ENCODE results near the gene RGS5. TPM values are rescaled to one million over a fixed set of nuclear protein-coding genes. Genes with fewer than 3 reads are reported as not detected.
A peak's percentile ranks its signal among the peaks of the same experiment; 100 is the strongest.

The RGS5 gene
- total and polyA plus RNA-seq, 7 donors: 2.8 to 285 (median 155) TPM

GRCh38 chr1:163168053-163168452 is 34.7 kb downstream of the RGS5 start:
- no peak for DNase-seq

GRCh38 chr1:163166886-163167555 is 35.7 kb downstream of the RGS5 start:
- Histone ChIP-seq H3K27ac (peak overlapping the region; percentile 51 to 61 (median 58)), H3K36me3 (no peaks in the 10 kb centered on the region), H3K27me3 (no peaks in the 10 kb centered on the region), H3K9me3 (no peaks in the 10 kb centered on the region), H3K4me1 (peaks cover 0 to 77% (median 56%) of the 10 kb centered on the region in 4 donors), H3K4me3 (no peak overlapping the region)
- intact Hi-C loops (cut with DNase I): no loop called here
- 74 to 77% methylated on average over 6 of the region's 6 CpGs for WGBS, 2 donors
- DNase-seq: no peak
- TF ChIP-seq POLR2A (IDR thresholded peaks at IDR 0.05) (no peak), EP300 (IDR thresholded peaks at IDR 0.05) (no peak), POLR2AphosphoS5 (IDR thresholded peaks at IDR 0.05) (no peak)
- TF ChIP-seq, protein P1, sequence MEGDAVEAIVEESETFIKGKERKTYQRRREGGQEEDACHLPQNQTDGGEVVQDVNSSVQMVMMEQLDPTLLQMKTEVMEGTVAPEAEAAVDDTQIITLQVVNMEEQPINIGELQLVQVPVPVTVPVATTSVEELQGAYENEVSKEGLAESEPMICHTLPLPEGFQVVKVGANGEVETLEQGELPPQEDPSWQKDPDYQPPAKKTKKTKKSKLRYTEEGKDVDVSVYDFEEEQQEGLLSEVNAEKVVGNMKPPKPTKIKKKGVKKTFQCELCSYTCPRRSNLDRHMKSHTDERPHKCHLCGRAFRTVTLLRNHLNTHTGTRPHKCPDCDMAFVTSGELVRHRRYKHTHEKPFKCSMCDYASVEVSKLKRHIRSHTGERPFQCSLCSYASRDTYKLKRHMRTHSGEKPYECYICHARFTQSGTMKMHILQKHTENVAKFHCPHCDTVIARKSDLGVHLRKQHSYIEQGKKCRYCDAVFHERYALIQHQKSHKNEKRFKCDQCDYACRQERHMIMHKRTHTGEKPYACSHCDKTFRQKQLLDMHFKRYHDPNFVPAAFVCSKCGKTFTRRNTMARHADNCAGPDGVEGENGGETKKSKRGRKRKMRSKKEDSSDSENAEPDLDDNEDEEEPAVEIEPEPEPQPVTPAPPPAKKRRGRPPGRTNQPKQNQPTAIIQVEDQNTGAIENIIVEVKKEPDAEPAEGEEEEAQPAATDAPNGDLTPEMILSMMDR (IDR thresholded peaks at IDR 0.05): no peak

More at GRCh38 chr1:163168053-163168452, 34.7 kb downstream of the RGS5 start:
- Histone ChIP-seq H3K36me3 (no peaks in the 10 kb centered on the region), H3K9me3 (no peaks in the 10 kb centered on the region), H3K4me3 (no peak overlapping the region), H3K27ac (peak overlapping the region; percentile 51 to 61 (median 58)), H3K27me3 (no peaks in the 10 kb centered on the region), H3K4me1 (peaks cover 0 to 77% (median 57%) of the 10 kb centered on the region in 4 donors)
- intact Hi-C loops (cut with DNase I): no loop called here
- TF ChIP-seq POLR2AphosphoS5 (IDR thresholded peaks at IDR 0.05): peak in 3 of 4 donors; percentile 33 to 51 (median 40)
- TF ChIP-seq POLR2A (IDR thresholded peaks at IDR 0.05): no peak
- WGBS, 2 donors: 70 to 77% methylated on average over 1 of the region's 1 CpG

DNA sequence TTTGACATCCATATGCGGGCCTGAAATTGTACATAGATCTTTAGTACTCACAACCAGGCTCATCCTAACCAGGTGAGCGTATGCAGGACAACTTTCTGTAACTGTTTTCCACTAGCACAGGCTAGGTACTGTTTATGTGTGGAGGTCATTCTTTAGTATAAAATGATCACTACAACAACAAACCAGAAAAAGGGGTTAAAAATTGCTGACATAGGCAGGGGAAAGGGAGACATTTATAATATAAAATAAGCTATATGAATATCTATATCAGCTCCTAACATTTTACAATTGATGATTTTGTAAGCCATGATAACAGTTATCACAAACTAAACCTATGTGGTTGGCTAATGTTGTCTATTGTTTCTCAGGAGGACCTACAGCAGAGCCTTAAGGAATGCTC is 37.6 kb downstream of the RGS5 start:
- H3K4me3 ChIP-seq: no peak overlapping the region
- H3K27me3 ChIP-seq: no peaks in the 10 kb centered on the region
- no peak for DNase-seq
- WGBS, 2 donors: 91 to 92% methylated on average over 2 of the region's 2 CpGs
- no peak for TF ChIP-seq POLR2AphosphoS5 (IDR thresholded peaks at IDR 0.05)
- TF ChIP-seq, protein P1 (IDR thresholded peaks at IDR 0.05): no peak
- no peak for TF ChIP-seq POLR2A (IDR thresholded peaks at IDR 0.05)
- no peak for TF ChIP-seq EP300 (IDR thresholded peaks at IDR 0.05)
- H3K9me3 ChIP-seq: no peaks in the 10 kb centered on the region
- intact Hi-C loops (cut with DNase I): no loop called here
- H3K4me1 ChIP-seq: peaks cover 0 to 61% (median 45%) of the 10 kb centered on the region in 4 donors
- no peaks in the 10 kb centered on the region for H3K36me3 ChIP-seq
- H3K27ac ChIP-seq: peak overlapping the region in 1 of 4 donors; percentile 47

GRCh38 chr1:163163881-163164582 is 38.7 kb downstream of the RGS5 start:
- Histone ChIP-seq H3K27ac (peak overlapping the region; percentile 18 to 47 (median 38)), H3K36me3 (no peaks in the 10 kb centered on the region), H3K27me3 (no peaks in the 10 kb centered on the region), H3K9me3 (no peaks in the 10 kb centered on the region), H3K4me3 (no peak overlapping the region), H3K4me1 (peaks cover 0 to 58% (median 44%) of the 10 kb centered on the region in 4 donors)
- intact Hi-C loops (cut with DNase I): no loop called here
- TF ChIP-seq EP300 (IDR thresholded peaks at IDR 0.05) (no peak), POLR2A (IDR thresholded peaks at IDR 0.05) (no peak), POLR2AphosphoS5 (IDR thresholded peaks at IDR 0.05) (no peak)
- TF ChIP-seq, protein P1 (IDR thresholded peaks at IDR 0.05): no peak
- DNase-seq: no peak
- WGBS, 2 donors: 77 to 83% methylated on average over 4 of the region's 4 CpGs

GRCh38 chr1:163163163-163163562 is 39.6 kb downstream of the RGS5 start:
- H3K27ac ChIP-seq: peak overlapping the region; percentile 14 to 47 (median 38)
- intact Hi-C loops (cut with DNase I): no loop called here
- H3K27me3 ChIP-seq: no peaks in the 10 kb centered on the region
- no peaks in the 10 kb centered on the region for H3K36me3 ChIP-seq
- DNase-seq: no peak
- 76 to 81% methylated on average over 4 of the region's 4 CpGs for WGBS, 2 donors
- no peak overlapping the region for H3K4me3 ChIP-seq
- TF ChIP-seq, protein P1 (IDR thresholded peaks at IDR 0.05): no peak
- TF ChIP-seq EP300 (IDR thresholded peaks at IDR 0.05): no peak
- no peak for TF ChIP-seq POLR2A (IDR thresholded peaks at IDR 0.05)
- TF ChIP-seq POLR2AphosphoS5 (IDR thresholded peaks at IDR 0.05): no peak
- H3K9me3 ChIP-seq: no peaks in the 10 kb centered on the region
- peaks cover 0 to 52% (median 39%) of the 10 kb centered on the region in 4 donors for H3K4me1 ChIP-seq

All from sigmoid colon (tissue), 7 donors.